GM21619 (cell line): ENCODE data around the gene BMP6.
"Not testable (repeated sequence)": the region's sequence is repeated elsewhere in the genome, so short reads cannot be mapped to it uniquely, and the experiment has no call there.

Source experiments
- ATAC-seq: cut with Tn5 transposase; IDR thresholded peaks from one replicate; pipeline ENCODE4 v1.9.1; 2021; ENCODE audit not compliant: unreplicated experiment

BMP6 gene

DNA sequence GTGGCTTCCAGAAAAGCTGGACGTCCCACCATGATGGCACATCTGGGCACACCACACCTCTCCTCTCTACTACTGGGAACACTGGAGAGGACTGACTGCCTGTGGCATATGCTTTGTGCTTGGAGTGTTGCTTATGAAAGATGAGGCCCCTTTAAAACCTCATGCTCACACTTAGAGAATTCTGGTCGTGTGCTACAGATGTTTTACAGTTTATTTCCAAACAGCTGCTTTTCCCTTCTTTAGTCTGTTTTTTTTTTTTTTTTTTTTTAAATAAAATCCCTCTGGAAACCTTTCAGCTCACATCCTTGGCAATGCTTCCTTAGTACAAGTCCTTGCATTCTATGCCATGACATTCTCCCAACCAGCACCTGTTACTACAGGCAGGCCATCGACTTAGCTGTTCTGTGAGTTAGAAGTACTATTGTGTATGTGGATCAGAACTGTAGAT lies 60.3 kb downstream of the BMP6 start:
- no peak for ATAC-seq

DNA sequence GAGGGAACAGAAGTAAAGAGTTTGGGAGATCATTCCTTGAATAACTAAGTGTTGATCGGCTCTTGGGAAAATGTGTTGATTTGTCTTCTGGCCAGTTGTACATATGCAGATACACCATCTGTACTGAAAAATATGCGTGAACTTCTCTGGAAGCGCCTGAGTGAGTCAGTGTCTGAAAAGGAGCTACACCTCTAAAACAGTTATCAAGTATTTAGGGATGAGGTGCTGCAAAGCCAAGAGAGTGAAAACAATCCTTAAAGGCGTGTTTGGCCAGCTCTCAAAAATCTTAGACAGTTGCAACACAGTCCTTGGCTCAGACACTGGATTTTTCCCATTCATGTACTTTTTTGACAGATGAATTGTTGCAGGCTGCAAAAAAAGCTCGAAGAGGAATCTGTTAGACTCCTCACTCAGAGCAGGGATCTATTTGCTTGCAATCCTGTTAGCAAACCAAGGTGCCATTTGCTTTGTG lies 61.3 kb downstream of the BMP6 start:
- no peak for ATAC-seq

DNA sequence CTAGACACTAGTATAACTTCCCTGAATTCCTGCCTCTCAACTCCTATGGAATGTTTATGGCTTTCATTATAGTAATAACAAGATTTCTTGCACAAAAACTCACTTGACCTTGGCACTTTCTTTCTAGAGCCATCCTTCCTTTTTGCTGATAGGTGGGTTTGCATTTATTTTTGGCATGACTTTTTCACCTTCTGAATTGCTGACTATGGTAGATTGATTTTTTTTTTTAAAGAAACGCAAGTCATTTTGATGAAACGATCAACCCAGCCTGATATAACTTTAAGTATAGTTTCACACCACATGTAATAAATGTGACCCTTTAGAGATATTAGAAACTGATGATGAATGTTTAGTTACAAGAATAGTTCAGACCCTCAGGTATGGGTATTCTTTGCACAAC lies 61.8 kb downstream of the BMP6 start:
- ATAC-seq = no peak

DNA sequence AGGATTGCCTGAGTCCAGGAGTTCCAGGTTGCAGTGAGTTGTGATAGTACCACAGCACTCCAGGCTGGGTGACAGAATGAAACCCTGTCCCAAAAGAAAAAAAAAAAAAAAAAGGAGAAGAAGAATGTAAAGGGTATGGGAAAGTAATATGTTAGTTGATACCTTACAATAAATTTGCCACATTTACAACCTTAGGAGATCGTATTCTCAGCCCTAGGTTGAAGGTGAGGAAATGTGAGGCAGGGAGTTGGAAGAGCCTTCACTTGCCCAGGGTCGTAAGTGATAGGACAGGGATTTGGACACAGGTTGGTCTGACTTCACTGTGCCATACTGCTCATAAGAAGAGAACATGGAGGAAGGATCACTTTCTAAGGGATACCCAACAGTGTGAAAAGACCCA lies 68.6 kb downstream of the BMP6 start:
- ATAC-seq = no peak

DNA sequence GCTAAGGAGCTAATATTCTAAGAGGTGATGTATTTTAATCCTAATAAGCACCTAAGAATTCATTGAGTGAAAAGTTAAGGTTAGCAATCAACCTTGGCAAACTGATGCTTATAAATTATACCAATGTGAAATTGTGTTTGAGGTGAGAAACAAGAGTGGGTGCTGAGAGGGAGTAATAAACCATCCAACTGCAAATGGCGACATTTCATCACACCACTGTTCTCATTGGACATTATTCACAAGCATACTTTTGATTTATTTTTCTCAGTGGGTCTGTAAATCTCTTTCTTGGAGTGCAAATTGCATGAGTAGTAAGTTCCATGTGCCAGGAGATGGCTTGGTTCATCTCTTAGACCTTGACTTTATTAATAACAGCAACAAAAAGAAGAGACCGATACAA lies 71.5 kb downstream of the BMP6 start:
- no peak for ATAC-seq

DNA sequence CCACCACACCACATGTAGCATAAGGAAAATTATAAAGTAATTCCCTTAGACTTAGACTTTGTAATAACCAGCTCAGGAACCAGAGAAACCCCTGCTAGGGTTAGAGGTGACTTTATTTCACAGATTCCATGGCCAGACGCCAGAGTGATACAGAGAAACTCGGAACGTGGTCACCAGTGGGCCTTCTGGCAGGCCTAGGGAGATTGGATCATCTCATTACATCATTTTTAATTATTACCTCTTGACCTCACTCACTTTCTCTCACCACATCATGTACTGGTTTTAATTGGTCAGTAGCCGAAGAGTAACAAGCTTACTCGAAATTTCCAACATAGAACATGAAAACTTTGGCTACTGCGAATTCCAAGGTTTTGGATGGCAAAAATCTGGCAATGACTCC lies 72.9 kb downstream of the BMP6 start:
- ATAC-seq = no peak

DNA sequence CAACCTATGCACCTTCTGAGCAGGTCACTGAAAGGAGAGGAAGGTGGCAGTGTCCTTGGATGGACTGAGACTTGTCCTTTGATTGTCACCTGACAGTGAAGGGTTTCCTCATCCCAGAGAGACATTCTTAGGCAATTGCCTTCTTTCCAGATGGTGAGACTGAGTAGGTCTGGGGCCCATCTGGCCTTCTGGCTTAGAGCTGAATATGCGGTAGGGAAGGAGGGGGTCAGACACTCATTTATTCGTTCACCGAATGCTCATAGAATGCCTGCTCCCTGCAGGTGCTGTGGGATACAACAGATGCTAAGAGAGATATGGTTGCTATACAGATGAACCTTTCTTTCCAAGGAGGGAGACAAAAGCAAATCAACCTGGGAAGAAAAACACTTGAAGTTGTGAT lies 76.8 kb downstream of the BMP6 start:
- no peak for ATAC-seq

DNA sequence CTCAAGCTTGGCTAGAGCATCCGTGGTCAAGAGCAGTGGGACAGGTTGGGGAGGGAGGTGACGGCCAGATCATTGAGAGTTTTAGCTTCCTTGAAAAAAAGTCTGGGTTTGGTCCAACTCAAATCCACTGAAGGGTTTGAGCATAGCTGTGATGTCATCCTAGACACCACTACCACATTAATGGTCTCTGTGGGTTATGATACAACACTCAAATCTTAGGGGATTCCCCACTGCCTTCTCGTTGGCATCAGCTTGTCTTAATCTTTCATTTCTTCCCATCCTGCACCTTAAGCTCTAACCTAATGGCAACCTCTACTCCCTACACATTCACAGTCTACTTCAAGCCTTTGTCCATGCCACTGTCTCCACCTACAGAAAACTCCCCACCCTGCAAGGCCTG lies 77.3 kb downstream of the BMP6 start:
- no peak for ATAC-seq

DNA sequence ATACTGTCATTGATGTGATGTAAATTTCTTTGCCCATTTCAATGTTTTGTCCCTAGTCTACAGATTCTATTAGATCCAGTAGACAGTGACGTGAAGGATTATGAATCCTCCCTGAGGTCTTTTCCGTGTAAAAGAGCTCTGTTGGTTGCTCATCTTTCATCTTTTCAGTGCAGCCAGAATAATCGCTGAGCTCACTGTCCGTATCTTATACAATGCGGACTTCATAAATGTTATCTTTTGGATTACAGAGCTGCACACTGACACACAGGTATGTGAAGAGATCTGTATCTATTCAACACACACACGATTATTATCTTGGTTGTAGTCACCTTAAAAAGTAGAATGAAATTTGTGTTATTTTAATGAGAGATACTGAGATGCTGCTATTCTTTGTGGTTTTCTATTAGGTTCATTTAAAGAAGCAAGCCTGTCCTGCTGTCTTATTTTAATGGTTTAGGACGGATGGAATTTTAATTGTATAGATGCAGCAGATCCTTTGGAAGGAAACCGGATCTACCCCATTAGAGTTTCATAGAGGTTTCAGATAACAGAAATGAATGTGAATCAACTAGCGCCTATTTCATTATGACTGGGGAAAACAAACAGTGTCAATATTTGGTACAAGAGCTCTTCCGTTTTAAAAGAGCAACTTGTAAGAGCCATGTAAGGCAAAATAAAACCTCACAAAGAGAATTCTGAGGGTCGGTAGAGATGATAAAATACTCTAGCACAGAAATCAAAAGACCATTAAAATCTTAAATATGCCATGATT lies 79.4 kb downstream of the BMP6 start:
- no peak for ATAC-seq

DNA sequence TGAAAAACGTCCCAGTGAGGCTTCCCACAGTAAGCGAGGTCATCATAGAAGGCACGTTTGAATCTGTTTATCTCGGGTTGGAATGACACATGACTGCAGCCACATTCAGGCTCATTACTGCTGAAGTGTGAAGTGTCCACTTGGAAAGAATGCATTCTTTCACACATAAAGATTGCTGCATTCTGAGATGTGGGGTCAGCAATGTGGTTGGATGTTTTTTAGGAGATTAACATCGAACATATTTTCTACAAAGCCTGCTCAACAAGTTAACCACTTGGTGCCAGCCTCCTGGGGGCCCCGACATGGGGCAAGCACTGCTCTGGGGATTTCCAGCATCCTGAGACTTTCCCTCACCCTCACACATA lies 79.9 kb downstream of the BMP6 start:
- no peak for ATAC-seq

DNA sequence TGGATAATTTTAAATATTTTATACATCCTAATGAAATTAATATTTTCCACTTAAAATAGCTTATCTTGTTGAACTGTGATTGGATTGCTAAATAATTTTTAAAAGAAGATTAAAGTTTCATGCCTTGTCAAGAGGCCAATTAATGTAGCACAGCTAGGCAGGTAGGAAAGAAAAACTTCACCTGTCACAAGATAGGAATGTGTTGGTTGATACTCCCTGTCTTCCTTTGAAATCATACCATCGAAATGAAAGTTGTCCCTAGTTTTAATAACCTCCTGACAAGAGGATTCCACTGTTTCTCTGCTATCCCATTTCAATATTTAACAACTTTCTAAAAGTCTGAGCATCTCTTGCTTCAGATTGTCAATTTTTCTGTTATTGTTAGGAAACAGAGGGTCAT lies 80.8 kb downstream of the BMP6 start:
- no peak for ATAC-seq

DNA sequence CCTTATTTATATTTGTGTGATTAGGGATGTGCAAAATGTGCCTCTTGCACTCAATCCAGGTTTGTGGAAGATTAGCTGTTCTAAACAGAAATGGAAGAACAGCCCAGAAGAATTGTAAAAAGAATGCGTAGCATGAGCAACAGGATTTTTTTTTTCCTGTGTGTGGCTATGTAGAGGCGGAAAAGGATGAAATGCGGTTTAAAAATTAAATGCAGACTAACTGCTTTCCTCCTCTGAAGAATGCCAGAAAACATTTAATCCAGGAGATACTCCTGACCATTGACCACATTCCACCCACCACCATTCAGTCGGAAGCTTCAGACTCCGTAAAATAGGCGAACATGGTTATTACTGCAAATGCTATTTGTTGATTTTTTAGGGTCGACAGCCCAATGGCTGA lies 83.4 kb downstream of the BMP6 start:
- no peak for ATAC-seq

DNA sequence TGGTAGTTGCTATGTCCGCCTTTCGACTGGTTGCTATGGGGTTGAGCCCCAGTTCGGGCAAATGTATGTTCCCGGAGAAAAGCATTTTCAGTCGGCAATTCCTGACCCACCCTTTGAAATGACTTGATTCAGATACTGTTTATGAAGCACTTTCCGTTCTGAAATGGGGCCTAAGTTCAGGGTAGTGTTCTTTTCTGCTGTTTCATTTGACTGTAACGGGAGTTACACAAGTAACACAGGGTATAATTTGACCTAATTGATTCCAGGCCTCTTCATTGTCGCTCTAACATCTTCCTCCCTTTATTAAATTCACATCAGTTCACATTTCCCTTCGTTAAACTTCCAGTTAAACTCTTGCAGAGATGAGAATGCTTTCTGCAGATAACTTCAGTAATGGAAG lies 85.5 kb downstream of the BMP6 start:
- ATAC-seq = no peak

DNA sequence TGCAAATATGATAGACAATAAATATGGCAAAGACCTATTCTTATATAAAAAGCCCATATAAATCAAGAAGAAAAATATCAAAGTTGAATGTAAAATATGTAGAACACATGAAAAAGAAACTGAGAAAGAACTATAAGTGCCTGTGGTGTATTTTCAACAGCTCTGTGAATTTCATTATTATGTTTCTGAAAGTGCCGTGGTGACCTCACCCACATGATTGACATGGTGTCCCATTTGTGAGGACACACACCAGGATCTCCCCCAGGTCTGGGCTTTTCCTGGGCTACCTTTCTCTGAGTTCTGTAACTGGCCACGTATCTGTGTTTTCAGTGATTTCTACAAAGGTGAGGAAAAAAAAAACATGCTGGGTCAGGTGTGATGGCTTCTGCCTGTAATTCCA lies 86.7 kb downstream of the BMP6 start:
- ATAC-seq = no peak

DNA sequence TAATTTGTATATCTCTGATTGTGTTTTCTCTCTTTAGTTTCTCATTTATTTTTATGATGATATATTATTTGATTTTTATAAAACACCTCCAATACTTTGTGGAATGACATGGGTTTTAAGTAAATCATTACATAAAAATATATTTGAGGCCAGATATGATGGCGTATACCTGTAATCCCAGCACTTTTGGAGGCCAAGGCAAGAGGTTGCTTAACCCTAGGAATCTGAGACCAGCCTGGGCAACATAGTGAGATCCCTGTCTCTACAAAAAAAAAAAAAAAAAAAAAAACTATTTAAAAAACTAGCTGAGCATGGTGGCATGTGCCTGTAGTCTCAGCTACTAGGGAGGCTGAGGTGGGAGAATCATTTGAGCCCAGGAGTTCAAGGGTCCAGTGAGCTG lies 87.3 kb downstream of the BMP6 start:
- ATAC-seq = no peak

DNA sequence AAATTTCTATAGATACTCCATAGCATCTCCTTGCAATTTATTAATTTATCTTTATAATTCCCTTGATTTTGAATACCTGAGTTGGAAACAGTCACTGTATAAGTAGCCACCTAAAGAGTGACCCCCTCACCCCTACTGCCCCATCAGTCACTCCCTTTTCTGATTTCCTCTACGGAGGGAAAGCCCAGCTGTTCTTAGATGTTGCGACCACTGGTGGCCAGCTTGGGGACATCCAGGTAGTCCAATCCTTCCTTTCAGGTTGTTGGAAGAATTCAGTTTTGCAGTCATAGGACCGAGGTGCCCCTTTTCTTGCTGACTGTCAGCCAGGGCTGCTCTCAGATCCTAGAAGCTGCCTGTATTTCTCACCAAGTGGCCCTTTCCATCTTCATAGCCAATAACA lies 87.8 kb downstream of the BMP6 start:
- no peak for ATAC-seq

DNA sequence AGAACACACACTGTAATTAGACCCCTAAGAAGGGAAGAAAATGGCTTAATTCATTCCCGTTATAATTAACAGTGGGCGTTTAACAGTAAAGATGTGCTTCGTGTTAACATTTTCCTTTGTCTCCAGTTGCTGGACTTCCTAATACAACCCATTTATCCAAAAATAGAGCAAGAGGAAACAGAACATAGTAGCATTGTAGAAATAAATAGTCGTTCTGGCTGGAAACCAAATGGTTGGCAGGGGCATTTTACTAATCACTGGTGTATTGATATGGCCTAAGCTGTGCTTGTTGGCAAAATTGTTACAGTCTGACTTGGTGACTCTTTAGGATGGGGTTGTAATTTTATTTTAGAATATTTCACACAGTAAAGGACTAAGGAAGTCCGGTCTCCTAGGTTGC lies 89.8 kb downstream of the BMP6 start:
- no peak for ATAC-seq

DNA sequence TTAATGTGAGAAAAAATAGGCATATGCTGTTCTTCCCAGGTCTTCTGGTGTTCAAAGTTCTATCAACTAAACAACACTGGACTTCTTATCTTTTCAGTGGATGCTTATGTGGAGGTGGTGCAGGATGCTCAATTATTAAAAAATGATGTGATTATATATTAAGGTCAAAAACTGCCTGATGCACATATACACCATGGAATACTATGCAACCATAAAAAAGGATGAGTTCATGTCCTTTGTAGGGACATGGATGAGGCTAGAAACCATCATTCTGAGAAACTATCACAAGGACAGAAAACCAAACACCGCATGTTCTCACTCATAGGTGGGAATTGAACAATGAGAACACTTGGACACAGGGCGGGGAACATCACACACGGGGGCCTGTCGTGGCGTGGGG lies 91.3 kb downstream of the BMP6 start:
- ATAC-seq = not testable (repeated sequence)

DNA sequence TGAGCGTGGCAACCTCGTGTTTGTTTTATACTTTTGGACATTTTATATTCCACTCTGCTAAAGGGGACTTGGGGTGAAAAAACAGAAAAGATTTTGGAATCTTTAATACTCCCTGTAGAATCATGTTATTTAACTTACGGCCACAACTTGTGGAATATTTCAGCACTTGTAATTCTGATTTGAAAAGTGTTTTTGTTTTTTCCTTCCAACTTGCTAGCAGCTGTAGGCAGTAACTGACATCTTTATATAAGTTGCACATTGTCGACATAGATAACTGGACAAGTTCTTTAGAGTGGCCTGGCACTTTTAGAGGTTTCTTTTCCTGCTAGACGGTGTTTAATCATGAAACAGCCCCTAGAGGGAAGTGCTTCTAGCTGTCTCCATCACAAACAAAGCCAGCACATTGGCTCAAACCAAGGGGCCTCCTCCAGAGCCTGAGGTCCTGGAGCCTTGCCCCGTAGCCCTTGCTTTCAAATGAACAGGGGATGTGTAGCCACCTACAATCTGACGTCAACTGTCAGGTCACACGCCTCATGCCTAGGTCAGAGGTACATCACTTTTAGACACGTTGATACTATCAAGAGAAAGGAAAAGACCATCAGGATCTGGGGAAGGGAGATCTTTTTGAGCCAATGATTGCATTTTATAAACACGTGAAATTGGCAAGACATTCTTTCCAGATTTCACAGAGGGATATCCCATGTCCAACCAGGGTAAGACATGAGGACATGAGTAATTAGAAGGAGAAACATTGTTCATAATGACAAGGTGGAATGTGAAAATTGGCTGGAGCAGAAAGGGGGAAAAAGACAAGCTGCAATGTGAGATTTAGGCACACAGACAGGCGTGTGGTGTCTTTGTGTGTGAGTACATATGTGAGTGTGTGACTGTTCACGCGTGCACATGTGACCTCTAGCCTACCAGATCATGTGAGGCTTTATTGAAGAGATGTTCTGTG lies 92.6 kb downstream of the BMP6 start:
- no peak for ATAC-seq

DNA sequence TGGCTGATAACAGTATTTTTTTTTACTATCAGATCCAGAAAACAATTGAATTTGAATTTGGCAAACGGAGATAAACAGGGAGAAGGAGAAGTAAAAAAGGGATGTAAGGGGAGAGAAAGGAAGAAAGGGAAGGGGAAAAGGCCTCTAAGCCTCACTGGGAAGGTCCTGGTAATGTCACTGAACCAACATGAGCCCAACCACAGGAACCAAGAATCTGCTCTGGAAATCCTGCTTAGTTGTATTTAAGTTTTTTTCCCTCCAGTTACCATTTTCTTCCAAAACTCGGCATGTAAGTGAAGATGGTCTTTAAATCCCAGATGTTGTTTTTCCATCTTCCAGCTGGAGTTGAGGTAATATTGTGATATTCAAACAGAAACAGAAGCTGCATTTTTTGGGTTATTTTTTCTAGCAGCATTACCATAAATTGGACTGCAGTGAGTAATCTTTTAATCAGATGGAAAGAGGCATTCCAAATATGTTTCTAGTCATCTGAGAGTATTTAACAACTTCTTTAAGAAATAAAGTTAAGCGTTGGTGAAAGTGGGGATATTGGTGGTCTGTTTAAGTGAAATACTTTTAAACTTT lies 93.6 kb downstream of the BMP6 start:
- ATAC-seq = no peak

DNA sequence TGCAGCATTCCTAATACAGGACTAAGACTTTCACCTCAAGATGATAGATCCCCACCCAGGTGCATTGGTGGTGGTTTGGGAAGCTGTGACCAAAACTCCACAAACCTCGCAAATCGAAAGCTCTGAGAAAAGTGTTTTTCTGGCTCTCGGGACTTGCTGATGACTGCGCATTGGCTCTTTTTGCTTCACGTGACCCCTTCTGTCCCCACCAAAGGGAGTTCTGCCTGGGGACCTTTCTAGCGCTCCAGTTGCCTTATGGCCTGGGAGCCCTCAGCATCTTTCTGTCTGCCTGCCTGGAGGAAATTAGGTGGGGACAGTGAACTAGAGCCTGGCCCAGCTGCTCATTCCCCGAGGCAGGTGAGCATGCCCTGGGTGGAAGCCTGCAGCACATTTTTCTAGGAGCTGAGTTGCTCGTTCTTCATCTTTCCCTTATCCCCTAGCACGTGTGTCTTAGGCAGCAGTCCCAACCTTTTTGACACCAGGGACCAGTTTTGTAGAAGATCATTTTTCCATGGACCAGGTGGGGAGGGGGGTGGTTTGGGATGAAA lies 94.5 kb downstream of the BMP6 start:
- no peak for ATAC-seq

DNA sequence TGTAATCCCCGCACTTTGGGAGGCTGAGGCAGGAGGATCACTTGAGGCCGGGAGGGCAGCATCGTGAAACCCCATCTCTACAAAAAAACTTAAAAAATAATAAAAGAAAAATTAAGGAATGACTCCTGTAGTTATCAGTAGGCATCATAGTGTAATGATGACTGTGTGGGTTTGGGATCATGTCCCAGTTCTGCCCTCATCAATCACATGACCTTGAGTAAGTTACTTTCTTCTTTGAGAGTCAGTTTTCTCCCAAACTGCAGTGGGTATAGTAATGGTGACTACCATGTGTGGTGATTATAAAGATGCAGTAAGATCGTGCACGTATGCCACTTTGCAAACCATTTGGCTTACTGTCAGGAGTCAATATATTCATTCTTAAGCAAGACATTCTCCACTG lies 95.5 kb downstream of the BMP6 start:
- no peak for ATAC-seq
